Measurements from ENCODE around the gene ASCL2.

- TF ChIP-seq CTCF (IDR thresholded peaks at IDR 0.05 in 4 of 5, conservative IDR thresholded peaks at IDR 0.05 in 1 of 5) (no peak), POLR2A (IDR thresholded peaks at IDR 0.05) (no peak)
These were observed 6.5 kb downstream of the ASCL2 start for GRCh38 chr11:2263724-2264360.

Measured in gastrocnemius medialis (tissue), 4 donors.